Mucosa of gallbladder (tissue), 1 donor: ENCODE measurements around the gene SYPL2. TPM values are rescaled to one million over a fixed set of nuclear protein-coding genes. Genes with fewer than 3 reads are reported as not detected.

Source experiments
- DNase-seq: peaks from one replicate; pipeline ENCODE4 v3.0.0-alpha.2; 2020; ENCODE audit warnings: low spot score
- total RNA-seq: library from RNA; stranded (reverse); gene quantifications from one replicate; pipeline ENCODE4 v1.2.1, GENCODE V29; 2021
- donor health status: DM: no; HTN: no; CAD: no.

The SYPL2 gene
- total RNA-seq, 1 donor from 2014 or later: 3.1 TPM

GRCh38 chr1:109491372-109491771 lies 25.0 kb downstream of the SYPL2 start:
- DNase-seq: no peak

- no peak for DNase-seq
These were observed 26.4 kb downstream of the SYPL2 start for GRCh38 chr1:109492779-109493178.

DNA sequence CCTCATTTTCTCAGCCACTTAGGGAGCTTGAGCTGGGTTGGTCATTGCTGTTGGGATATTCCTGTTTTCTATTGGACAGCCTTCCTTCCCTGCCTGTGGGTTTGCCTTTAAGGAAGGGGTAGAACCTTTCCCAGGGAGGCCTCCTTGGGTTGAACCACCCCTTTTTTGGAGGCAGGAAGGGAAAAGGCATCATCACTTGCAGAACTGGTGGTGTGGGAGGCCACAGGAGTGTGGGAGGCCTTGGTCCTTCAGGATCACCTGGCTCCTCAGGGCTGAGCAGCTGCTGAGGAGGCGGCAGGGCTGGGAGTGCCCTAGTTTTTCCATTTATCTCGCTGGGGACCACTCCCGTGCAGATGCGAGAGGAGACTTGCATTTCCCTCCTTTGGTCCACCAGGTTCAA lies 26.9 kb downstream of the SYPL2 start:
- DNase-seq: no peak

DNA sequence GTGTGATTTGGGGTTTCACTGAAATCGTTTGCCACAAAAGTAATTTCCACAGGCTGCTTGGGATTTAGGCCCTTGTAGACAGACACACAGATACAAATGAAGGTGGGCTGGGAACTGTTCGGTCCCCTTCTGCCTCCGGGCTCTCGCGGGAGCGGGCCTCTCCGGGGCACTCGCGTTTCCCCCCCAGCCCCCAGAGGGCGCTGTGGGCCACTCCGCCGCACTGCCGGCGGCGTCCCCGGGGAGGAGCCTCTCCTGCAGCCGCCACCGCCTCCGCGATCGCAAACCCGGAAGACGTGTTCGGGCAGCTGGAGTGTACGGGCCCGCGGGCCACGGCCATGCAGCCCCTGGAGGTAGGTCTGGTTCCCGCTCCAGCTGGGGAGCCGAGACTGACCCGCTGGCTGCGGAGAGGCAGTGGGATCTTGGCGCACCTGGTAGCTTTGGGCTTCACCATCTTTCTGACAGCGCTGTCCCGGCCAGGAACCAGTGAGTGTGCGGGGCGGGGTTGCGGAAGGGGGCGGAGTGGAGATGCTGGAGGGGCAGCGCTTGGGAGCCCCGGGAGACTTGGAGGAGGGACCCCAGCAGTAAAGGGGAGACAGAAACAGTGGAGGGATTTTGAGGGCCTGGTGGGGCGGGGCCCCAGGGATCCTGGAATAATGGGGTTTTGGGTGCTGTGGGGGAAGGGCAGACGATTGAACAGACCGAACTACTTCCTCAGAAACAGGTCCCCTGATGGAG lies 27.6 kb downstream of the SYPL2 start, which contains the start of gene CYB561D1:
TSS of gene CYB561D1 (plus strand) at position 290 of the 735 bp plus-strand sequence. CDS start at position 336, 46 bp downstream.
- DNase-seq: peak; percentile 83

DNA sequence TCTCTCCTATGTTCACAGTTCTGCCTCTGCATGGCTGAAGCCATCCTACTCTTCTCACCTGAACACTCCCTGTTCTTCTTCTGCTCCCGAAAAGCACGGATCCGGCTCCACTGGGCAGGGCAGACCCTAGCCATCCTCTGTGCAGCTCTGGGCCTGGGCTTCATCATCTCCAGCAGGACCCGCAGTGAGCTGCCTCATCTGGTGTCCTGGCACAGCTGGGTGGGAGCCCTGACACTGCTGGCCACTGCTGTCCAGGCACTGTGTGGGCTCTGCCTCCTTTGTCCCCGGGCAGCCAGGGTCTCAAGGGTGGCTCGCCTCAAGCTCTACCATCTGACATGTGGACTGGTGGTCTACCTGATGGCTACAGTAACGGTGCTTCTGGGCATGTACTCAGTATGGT lies 29.4 kb downstream of the SYPL2 start:
- DNase-seq: no peak

GRCh38 chr1:109497449-109498160 lies 31.3 kb downstream of the SYPL2 start:
- no peak for DNase-seq

GRCh38 chr1:109498161-109498801 lies 31.9 kb downstream of the SYPL2 start:
- DNase-seq: no peak

DNA sequence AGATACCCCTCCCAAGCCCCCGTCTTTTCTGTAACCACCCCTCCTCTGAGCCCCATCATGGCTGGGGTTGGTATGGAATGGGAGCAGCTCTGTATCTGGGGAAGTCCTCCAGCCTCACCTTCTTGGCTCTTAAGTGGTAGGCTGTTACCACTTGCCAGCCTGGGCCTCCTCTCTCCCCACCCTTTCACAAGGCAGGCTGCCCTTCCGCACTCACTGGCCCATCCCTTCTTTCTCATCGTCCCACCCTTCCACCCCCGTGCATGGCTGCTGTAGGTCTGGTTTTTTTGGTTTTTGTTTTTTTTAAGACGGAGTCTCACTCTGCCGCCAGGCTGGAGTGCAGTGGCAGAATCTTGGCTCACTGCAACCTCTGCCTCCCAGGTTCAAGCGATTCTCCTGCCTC lies 32.7 kb downstream of the SYPL2 start:
- no peak for DNase-seq

DNA sequence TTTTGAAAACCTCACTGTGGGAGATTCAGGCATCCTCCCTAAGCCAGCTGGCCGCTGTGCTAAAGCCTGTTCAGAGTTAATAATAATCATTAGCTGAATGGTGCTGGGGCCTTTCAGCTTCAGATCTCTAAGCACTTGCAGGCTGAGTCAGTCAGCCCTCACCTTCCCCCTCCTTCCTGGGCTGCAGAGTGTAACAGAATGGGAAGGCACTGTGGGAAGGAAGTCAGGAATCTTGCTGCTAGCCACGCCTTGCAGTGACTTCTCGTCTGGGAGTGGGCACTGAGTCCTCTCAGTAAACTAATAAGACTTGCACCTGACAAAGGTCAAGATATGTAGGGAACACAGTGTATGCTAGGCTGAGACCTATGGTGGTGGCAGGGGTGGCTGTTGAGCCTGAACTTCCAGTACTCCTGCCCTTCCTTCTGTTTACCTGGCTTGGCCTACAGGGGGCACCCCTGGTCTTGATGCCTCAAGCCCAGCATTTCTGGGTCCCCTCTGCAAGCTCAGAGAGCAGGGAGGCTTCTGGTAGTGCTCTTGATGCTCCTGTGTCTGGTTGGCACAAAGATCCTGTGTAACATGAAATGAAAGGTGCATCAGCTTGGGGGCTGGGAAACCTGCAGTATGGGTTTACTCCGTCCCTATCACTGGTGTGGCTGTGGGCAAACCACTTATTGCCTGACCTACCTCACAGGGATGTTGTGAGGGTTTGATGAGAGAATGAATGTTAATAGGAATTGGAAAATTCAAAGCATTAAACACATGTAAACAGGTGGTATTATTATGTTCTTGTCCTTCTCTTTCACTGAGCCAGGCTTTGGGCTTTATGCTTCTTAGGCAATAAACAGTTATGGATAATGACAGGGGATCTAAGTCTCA lies 33.6 kb downstream of the SYPL2 start:
- DNase-seq: peak; percentile 50

DNA sequence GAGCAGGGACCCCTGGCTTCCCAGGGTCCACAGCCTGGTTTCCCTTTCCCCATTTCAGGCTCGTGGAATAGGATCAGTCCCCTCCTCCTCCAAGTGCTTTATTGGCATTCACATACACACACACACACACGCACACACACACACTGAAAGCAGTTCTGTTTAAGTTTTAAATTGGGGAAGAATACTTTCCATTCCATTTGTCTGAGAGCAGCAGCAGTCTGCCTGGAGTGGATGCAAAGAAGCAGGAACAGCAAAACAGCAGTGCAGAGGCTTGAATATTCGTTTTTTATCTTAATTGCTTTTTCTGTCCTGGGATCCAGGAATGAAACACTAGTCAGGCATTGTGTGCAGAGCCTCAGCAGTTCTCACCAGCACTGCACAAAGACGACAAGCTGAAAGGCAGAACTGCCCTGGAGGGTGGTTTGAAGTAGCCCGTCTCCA lies 34.6 kb downstream of the SYPL2 start:
- peak; percentile 48 for DNase-seq

DNA sequence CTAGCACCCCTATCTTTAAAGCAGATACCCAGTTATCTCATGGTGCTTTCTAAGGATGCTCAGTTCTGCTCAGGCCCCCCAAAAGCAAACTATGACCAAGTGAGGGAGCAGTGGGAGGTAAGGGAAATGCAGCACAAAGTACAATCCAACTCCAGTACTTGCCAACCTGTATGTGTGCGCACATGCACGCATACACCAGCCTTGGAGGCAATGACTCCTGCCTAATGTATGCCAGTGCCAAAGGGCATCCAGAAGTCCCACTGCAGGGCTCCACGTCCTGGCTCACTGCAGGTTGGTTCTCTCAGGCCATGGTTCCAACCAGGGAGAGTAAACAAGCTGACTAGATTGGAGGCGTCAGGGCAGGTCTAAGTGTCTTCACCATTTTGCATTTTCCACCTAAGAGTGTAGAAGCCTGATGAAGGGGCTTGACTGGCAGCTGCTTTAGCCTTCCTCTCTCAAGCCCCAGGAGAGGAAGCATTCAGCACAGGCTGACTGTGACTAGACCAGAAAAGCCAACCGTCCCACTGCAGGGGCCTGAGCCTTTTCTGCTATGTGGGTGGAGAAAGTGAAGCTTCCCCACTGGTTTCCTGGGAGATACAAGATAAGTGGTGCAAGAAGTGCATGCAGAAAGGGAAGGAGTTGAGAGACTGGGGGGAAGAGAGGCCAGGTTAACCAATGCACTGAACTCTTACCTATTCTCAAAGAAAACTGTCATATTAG lies 35.5 kb downstream of the SYPL2 start:
- DNase-seq: no peak

- no peak for DNase-seq
These were observed 36.1 kb downstream of the SYPL2 start for GRCh38 chr1:109502364-109502851.

DNA sequence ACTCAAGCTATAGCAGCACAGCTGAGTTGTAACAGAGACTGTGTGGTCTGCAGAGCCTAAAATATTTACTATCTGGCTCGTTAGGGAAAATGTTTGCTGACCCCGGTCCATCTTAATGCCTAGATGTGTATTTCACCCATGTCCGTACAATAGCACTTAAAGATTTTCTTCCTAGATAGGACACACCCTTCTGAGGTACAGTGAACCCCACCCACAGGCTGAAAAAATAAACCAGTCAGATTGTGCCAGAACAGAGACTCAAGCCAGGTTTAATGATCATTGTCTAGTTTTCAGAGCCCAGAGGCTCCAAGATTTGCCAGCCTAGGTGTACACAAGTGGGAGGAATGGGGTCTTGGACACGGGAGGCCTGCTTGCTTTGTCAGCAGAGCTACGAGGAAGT lies 37.6 kb downstream of the SYPL2 start:
- no peak for DNase-seq

- DNase-seq: no peak
These were observed 38.6 kb downstream of the SYPL2 start for GRCh38 chr1:109504974-109505373.

GRCh38 chr1:109508001-109508872 lies 41.9 kb downstream of the SYPL2 start:
- no peak for DNase-seq

- no peak for DNase-seq
These were observed 42.5 kb downstream of the SYPL2 start for GRCh38 chr1:109508873-109509175.

DNA sequence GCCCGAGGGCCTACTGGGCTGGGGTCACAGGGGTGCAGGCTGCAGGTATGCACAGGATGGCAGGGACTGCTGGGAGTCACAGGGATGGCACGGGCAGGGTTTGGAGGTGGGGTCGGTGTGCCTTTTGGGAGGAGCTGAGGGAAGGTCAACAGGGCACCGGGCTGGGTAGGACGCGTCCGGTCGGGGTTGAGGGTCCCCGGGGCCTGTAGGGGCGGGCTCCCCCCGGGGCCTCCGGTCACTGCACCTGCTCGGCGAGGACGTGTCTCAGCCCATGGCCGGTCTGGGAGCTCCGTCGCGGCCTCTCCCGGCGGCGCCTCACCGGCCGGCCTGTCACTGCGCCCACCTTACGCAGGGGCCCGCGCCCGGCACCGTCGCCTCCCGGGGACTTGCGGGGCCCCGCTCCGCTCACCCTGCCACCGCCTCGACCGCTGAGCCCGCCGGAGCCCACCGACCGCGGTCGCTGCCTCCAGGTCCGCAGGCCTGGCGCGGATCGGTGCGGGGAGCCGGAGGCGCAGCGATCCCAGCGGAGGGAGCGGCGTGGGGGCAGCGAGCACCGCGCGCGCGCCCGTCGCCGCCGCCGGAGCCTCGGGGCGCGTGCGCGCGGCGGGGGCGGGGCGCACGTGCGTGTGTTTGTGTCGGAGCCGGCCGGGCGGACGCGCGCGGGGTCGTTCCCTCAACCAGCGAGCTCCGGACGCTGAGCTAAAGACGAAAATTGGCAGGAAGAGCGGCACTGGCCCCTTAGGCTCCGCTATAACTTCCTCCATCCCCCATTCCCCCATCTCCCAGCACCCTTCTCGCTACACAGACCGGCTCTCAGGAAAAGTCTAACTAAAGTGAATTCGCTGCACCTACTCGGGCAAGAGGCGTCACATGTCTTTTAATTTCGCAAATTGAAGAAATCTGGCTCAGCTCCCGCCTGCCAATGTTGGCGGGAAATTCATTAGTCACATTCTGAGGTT lies 43.1 kb downstream of the SYPL2 start, which contains the start of gene AMIGO1:
TSS of gene AMIGO1 (minus strand) at position 552 of the 959 bp plus-strand sequence. CDS start 815 bp downstream, outside the sequence.
- DNase-seq: peak; percentile 46

GRCh38 chr1:109513110-109513710 lies 46.9 kb downstream of the SYPL2 start:
- DNase-seq: no peak
